K562 (cell line): ENCODE data around the gene MCCD1. TPM values are rescaled to one million over a fixed set of nuclear protein-coding genes. Genes with fewer than 3 reads are reported as not detected.

Experiments
- ATAC-seq: fragments of 200-7000 bp; cut with Tn5 transposase; 3 replicates; pipeline ENCODE4 v1.9.1; 2020; ENCODE audit warnings: moderate library complexity
- BruUV-seq: library from RNA; stranded (reverse); fragments of 400-500 nt; replicated peaks from 2 replicates; lab custom pipeline; 2021; lab: Mats Ljungman, UMichigan
- CTCF ChIA-PET: fragments of 300-600 bp; formaldehyde crosslinking; extraction: SDS; loops from one replicate; lab custom pipeline; 2021; ENCODE audit warnings: low intra/inter-chr PET ratio; lab: Yijun Ruan, JAX
- POLR2A ChIA-PET: fragments of 300-600, 350-650 bp; sonication (Branson Sonifier 250); formaldehyde crosslinking; extraction: SDS; loops from one replicate; lab custom pipeline; 2021; ENCODE audit warnings: antibody characterized with exemption, inconsistent platforms; lab: Yijun Ruan, JAX
- DNase-seq, 4 experiments: peaks; one replicate each; pipeline versions ENCODE4 v3.0.0 to v3.0.0-alpha.2; 2011 to 2018; ENCODE audit warnings: low spot score in 3 of 4, mixed read lengths in 3 of 4; ENCODE audit errors: extremely low read depth in 1 of 4
- FAIRE-seq: peaks from 2 replicates; lab custom pipeline; 2011; peaks lifted over from hg19 to GRCh38; lab: Jason Lieb, UNC
- H2AFZ ChIP-seq: 2 replicates; pipeline ENCODE4 v1.6.0; 2011; ENCODE audit warnings: low read depth, low read length, control low read depth, inconsistent platforms
- H3K27ac ChIP-seq: fragments of 200-600 bp; 3 replicates; pipeline ENCODE4 v1.8.0; 2011; ENCODE audit warnings: low read depth, mild to moderate bottlenecking, control low read depth, inconsistent platforms, low read length, moderate library complexity, mixed read lengths; ENCODE audit errors: extremely low read depth
- H3K27me3 ChIP-seq, 2 experiments: fragments of 300-600 bp in 1 of 2; 2 replicates in 1 of 2; 3 replicates in 1 of 2; pipeline versions ENCODE4 v1.6.0 to v1.8.0; 2011; ENCODE audit warnings: inconsistent platforms in 2 of 2, low read length in 2 of 2, mild to moderate bottlenecking in 1 of 2, mixed read lengths in 1 of 2, moderate library complexity in 1 of 2; ENCODE audit not compliant: control insufficient read depth in 2 of 2, insufficient read depth in 2 of 2
- H3K36me3 ChIP-seq: fragments of 300-600 bp; 3 replicates; pipeline ENCODE4 v1.8.0; 2011; ENCODE audit warnings: mild to moderate bottlenecking, low read length, inconsistent platforms; ENCODE audit not compliant: control insufficient read depth, insufficient read depth
- H3K4me1 ChIP-seq, 2 experiments: fragments of 200-600 bp in 1 of 2; replicated peaks in 1 of 2; 2 replicates in 1 of 2; 3 replicates in 1 of 2; pipeline versions ENCODE4 v1.5.1 to v1.8.0; 2011; ENCODE audit warnings: inconsistent platforms in 2 of 2, low read length in 2 of 2, mild to moderate bottlenecking in 1 of 2, mixed read lengths in 1 of 2, moderate library complexity in 1 of 2; ENCODE audit not compliant: control insufficient read depth in 2 of 2, insufficient read depth in 2 of 2
- H3K4me2 ChIP-seq: 2 replicates; pipeline ENCODE4 v1.6.1; 2011; ENCODE audit warnings: low read length, control low read depth, inconsistent platforms, mixed read lengths; ENCODE audit not compliant: insufficient read depth
- H3K4me3 ChIP-seq: fragments of 200-600 bp; sonication (generic), shearing (Covaris generic); 2 replicates; pipeline ENCODE4 v1.5.1; 2016; ENCODE audit warnings: control low read depth, inconsistent platforms
- H3K79me2 ChIP-seq: fragments of 200-600 bp; 3 replicates; pipeline ENCODE4 v1.8.0; 2011; ENCODE audit warnings: low read length, inconsistent platforms; ENCODE audit not compliant: control insufficient read depth, insufficient read depth
- H3K9ac ChIP-seq, 2 experiments: 2 replicates each; pipeline versions ENCODE4 v1.6.0 to v1.6.1; 2011; ENCODE audit warnings: low read depth in 2 of 2, low read length in 2 of 2, control low read depth in 1 of 2, inconsistent platforms in 1 of 2, mild to moderate bottlenecking in 1 of 2, mixed read lengths in 1 of 2; ENCODE audit not compliant: insufficient read depth in 1 of 2
- H3K9me1 ChIP-seq: one replicate; pipeline ENCODE4 v1.6.0; 2011; ENCODE audit warnings: inconsistent platforms, mild to moderate bottlenecking, low read length, moderate library complexity; ENCODE audit not compliant: control insufficient read depth, insufficient read depth
- H3K9me3 ChIP-seq: replicated peaks from 2 replicates; pipeline ENCODE4 v1.5.1; 2011; ENCODE audit warnings: low read depth, low read length, inconsistent platforms; ENCODE audit not compliant: control insufficient read depth, insufficient read depth
- H4K20me1 ChIP-seq: replicated peaks from 2 replicates; pipeline ENCODE4 v1.6.1; 2011; ENCODE audit warnings: low read length, inconsistent platforms, mixed read lengths; ENCODE audit not compliant: control insufficient read depth, insufficient read depth
- ARID4B ChIP-seq: sonication (generic); formaldehyde crosslinking; IDR thresholded peaks from 2 replicates; pipeline ENCODE4 v1.8.0; 2022; ENCODE audit warnings: mild to moderate bottlenecking, missing genetic modification reagents
- ATF3 ChIP-seq, 2 experiments: fragments of 450-650 bp in 1 of 2; sonication (generic) in 1 of 2; formaldehyde crosslinking in 1 of 2; IDR thresholded peaks in 1 of 2; conservative IDR thresholded peaks in 1 of 2; 2 replicates each; pipeline versions ENCODE4 v1.6.1 to v1.8.1; 2016 to 2023; ENCODE audit warnings: mild to moderate bottlenecking in 2 of 2, moderate library complexity in 2 of 2, inconsistent platforms in 1 of 2, missing genetic modification reagents in 1 of 2
- CXXC5 ChIP-seq: fragments of 250-450 bp; sonication (Bioruptor Pico); IDR thresholded peaks from 2 replicates; pipeline ENCODE4 v1.8.0; 2022; ENCODE audit warnings: inconsistent platforms, mild to moderate bottlenecking, moderate library complexity
- E2F4 ChIP-seq: sonication (generic); formaldehyde crosslinking; IDR thresholded peaks from 2 replicates; pipeline ENCODE4 v1.8.0; 2022; ENCODE audit warnings: mild to moderate bottlenecking, low read depth, missing genetic modification reagents
- HMGN3 ChIP-seq: IDR thresholded peaks from 2 replicates; pipeline ENCODE4 v1.6.1; 2011; ENCODE audit warnings: borderline replicate concordance, low read depth, mild to moderate bottlenecking, mixed read lengths, low read length; ENCODE audit not compliant: insufficient read length; ENCODE audit errors: extremely low read depth
- HNRNPLL ChIP-seq: fragments of 200-400 bp; formaldehyde crosslinking; IDR thresholded peaks from 2 replicates; pipeline ENCODE4 v1.6.1; 2017; ENCODE audit warnings: low read length, low read depth, mild to moderate bottlenecking; ENCODE audit not compliant: poor library complexity, severe bottlenecking
- MCM3 ChIP-seq: fragments of 450-650 bp; IDR thresholded peaks from 2 replicates; pipeline ENCODE4 v1.6.1; 2016
- NFIC ChIP-seq: fragments of 450-650 bp; IDR thresholded peaks from 2 replicates; pipeline ENCODE4 v1.6.1; 2017; ENCODE audit warnings: mild to moderate bottlenecking, inconsistent platforms
- PTTG1 ChIP-seq: fragments of 450-650 bp; IDR thresholded peaks from 2 replicates; pipeline ENCODE4 v1.6.1; 2016; ENCODE audit warnings: low read depth, mild to moderate bottlenecking, missing genetic modification characterization, missing compliant biosample characterization
- ZKSCAN1 ChIP-seq: fragments of 150-350 bp; IDR thresholded peaks from 2 replicates; pipeline ENCODE4 v1.6.1; 2016; ENCODE audit warnings: low read depth, low read length
- ZNF121 ChIP-seq: sonication (generic); formaldehyde crosslinking; conservative IDR thresholded peaks from 2 replicates; pipeline ENCODE4 v1.8.0; 2022; ENCODE audit warnings: missing genetic modification reagents
- WGBS: fragments of 100-300 bp; shearing (Covaris generic); methylation state at CpG from one replicate; pipeline ENCODE4 v1.1.6; 2016; ENCODE audit warnings: low coverage, mixed read lengths; ENCODE audit not compliant: insufficient coverage; ENCODE audit errors: missing lambda C conversion rate; 5-methylcytosine and 5-hydroxymethylcytosine counted together
- in situ Hi-C: fragments of 300-500 bp; cut with MboI; formaldehyde crosslinking; loops from 4 replicates; pipeline ENCODE4 v1.15.0; 2018; ENCODE audit warnings: inconsistent platforms, mixed read lengths
- intact Hi-C: fragments of 100-400 bp; cut with micrococcal nuclease; formaldehyde crosslinking; loops from 2 replicates; pipeline ENCODE4 v1.14.2; 2022
- polyA plus RNA-seq, 8 experiments: library from polyadenylated mRNA; depleted of rRNA in 4 of 8; stranded (reverse) in 5 of 8; unstranded in 3 of 8; fragments of >200 nt; fragmentation: Nextera tagmentation in 2 of 8; fragmentation: Illumina TruSeq in 1 of 8; extraction: Ambion mirVana in 2 of 8; extraction: Trizol in 1 of 8; gene quantifications; 2 replicates each; pipeline versions ENCODE4 v1.2.1 to v1.2.3, GENCODE V29; 2011 to 2014; ENCODE audit warnings: inconsistent platforms in 1 of 8, missing spikeins in 1 of 8
- total RNA-seq, 7 experiments: library from RNA; depleted of rRNA in 6 of 7; stranded (reverse); fragments of >200 nt in 6 of 7; fragmentation: Illumina TruSeq in 2 of 7; extraction: Trizol in 2 of 7; gene quantifications; 2 replicates each; pipeline versions ENCODE4 v1.2.1 to v1.2.3, GENCODE V29; 2011 to 2021; ENCODE audit warnings: low replicate concordance in 1 of 7

Gene MCCD1
- total and polyA plus RNA-seq, 9 of the 15 experiments (the other 6 are each of a cell fraction or from before 2014, with no cell fraction given): not detected

- Histone ChIP-seq H3K4me2 (no peak overlapping the region), H3K9ac (no peak overlapping the region), H4K20me1 (peaks cover 14% of the 10 kb centered on the region), H3K79me2 (peaks cover 59% of the 10 kb centered on the region), H3K27ac (no peak overlapping the region)
- BruUV-seq: no TSS peak
- intact Hi-C loops: loop anchor here (5.0 to 10.0 kb wide), 2 partner anchors 147 to 230 kb away; partner anchors contain the start of gene VWA7
- TF ChIP-seq ZNF121 (CRISPR knock-in tag) (no peak), HMGN3 (no peak), NFIC (no peak), ATF3 (IDR thresholded peaks at IDR 0.05) (no peak), ATF3 (CRISPR knock-in tag; conservative IDR thresholded peaks at IDR 0.05) (no peak), MCM3 (no peak), CXXC5 (CRISPR knock-in tag) (no peak), E2F4 (CRISPR knock-in tag) (no peak), ZKSCAN1 (no peak), PTTG1 (tag) (no peak), ARID4B (no peak), HNRNPLL (no peak)
- TF ChIP-seq, all 486 proteins: peak for 0
- in situ Hi-C loops: loop anchor here (5.0 to 25.0 kb wide), 3 partner anchors 53 to 1418 kb away; partner anchors contain the start of genes BRD2, C6orf47, GPANK1 and HLA-DMA
- no peak overlapping the region for H3K4me3 ChIP-seq
- 8% methylated on average over 2 of the region's 2 CpGs for WGBS
- no peak overlapping the region for H2AFZ ChIP-seq
- POLR2A ChIA-PET: interaction anchor here (0.7 to 1.2 kb wide), 4 partner anchors 11 to 77 kb away, joined by 3 read pairs; no protein-coding TSS in a partner anchor
- peaks cover 7% of the 10 kb centered on the region for H3K9me1 ChIP-seq
- ATAC-seq (no peak), FAIRE-seq (no peak), DNase-seq (no peak)
- H3K4me1 ChIP-seq: peaks cover 16 to 19% of the 10 kb centered on the region in 2 experiments
- no peaks in the 10 kb centered on the region for H3K27me3 ChIP-seq
- CTCF ChIA-PET: interaction anchor here (0.9 kb wide), 1 partner anchor 54 kb away, joined by 3 read pairs; no protein-coding TSS in a partner anchor
- peaks cover 30% of the 10 kb centered on the region for H3K36me3 ChIP-seq
- no peaks in the 10 kb centered on the region for H3K9me3 ChIP-seq
These were observed 15.9 kb downstream of the MCCD1 start for GRCh38 chr6:31544676-31545075.
